Muscle layer of colon (tissue), 2 donors: ENCODE results near the gene SDCCAG8.

ENCODE experiments used
- H3K27ac ChIP-seq: one replicate; pipeline ENCODE4 v1.7.0; 2013; ENCODE audit warnings: low read depth, mild to moderate bottlenecking, low read length, moderate library complexity
- H3K27me3 ChIP-seq, 2 donors: one replicate each; pipeline ENCODE4 v1.7.0; 2013; ENCODE audit warnings: low read length in 2 of 2, mild to moderate bottlenecking in 2 of 2; ENCODE audit not compliant: insufficient read depth in 2 of 2, control insufficient read depth in 1 of 2
- H3K36me3 ChIP-seq: one replicate; pipeline ENCODE4 v1.7.0; 2013; ENCODE audit warnings: mild to moderate bottlenecking, low read length; ENCODE audit not compliant: insufficient read depth
- H3K4me1 ChIP-seq: one replicate; pipeline ENCODE4 v1.7.0; 2013; ENCODE audit warnings: mild to moderate bottlenecking, low read length; ENCODE audit not compliant: insufficient read depth
- H3K4me3 ChIP-seq, 2 donors: one replicate each; pipeline ENCODE4 v1.7.0; 2013; ENCODE audit warnings: low read length in 2 of 2, low read depth in 1 of 2, mild to moderate bottlenecking in 1 of 2, moderate library complexity in 1 of 2
- H3K9ac ChIP-seq: one replicate; pipeline ENCODE4 v1.7.0; 2013; ENCODE audit warnings: low read length
- H3K9me3 ChIP-seq: one replicate; pipeline ENCODE4 v1.7.0; 2013; ENCODE audit warnings: mild to moderate bottlenecking, low read length
- donor health status: abdominal sarcoma.
- donor health status: Adenocarcinoma of cecum.

Gene SDCCAG8

DNA sequence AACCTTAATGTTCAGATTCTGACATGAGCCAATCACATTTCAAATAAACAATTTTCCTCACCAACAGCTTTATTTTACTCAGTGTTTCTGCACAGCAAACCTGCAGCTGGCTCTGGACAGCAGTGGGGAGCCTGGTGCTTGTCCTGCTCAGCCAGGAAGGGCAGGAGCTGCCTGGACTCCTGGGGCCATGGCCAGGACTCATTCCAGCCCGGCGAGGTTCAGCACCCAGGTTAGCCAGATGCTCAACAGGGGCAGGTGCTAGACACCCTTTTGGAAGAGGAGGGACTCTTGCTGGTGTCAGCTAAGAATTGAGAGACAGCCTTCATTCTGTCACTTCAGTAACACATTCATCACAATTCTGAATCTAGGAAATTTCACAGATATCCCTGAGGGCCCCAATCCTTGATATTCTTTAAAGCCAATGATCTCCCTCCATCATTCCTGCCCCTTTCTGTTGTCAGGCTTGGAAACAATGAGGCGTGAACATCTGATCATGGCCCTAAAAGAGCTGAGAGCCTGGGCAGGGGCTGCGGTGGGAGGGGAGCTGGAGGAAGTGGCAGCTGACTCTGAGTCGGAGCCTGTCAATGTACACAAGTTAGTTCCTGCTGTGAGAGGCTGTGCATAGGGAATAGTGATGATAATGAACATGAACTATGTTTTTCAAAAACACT is 251.3 kb downstream of the SDCCAG8 start:
- H3K9ac ChIP-seq, result no peak overlapping the region
- no peaks in the 10 kb centered on the region for H3K4me1 ChIP-seq
- no peaks in the 10 kb centered on the region for H3K27me3 ChIP-seq
- peaks cover 19% of the 10 kb centered on the region for H3K36me3 ChIP-seq
- H3K4me3 ChIP-seq, result no peak overlapping the region
- H3K9me3 ChIP-seq, result no peaks in the 10 kb centered on the region
- no peak overlapping the region for H3K27ac ChIP-seq

- no peaks in the 10 kb centered on the region for H3K9me3 ChIP-seq
- H3K36me3 ChIP-seq, result peaks cover 19% of the 10 kb centered on the region
- H3K27me3 ChIP-seq, result no peaks in the 10 kb centered on the region
- H3K27ac ChIP-seq, result no peak overlapping the region
- no peaks in the 10 kb centered on the region for H3K4me1 ChIP-seq
- H3K9ac ChIP-seq, result no peak overlapping the region
- no peak overlapping the region for H3K4me3 ChIP-seq
These were observed 251.9 kb downstream of the SDCCAG8 start for GRCh38 chr1:243507672-243508302.

DNA sequence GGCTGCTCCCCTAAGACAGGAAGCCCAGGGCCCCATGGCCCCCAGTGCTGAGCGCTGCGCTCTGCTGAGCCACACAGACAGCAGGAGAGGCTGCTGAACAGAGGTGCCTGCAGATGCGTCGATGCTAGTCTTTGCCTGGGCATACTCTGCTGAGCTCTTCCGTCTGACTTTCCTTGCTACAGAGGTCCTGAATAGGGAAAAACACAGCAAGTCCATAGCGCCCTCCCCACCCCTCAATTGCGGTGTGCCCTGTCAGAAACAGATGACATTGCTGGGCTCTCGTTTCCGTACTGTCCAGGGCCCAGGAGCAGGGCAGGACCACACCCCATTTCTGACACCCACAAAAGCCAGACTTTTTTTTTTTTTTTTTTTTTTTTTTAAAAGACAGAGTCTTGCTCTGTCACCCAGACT is 252.5 kb downstream of the SDCCAG8 start:
- H3K9me3 ChIP-seq, result no peaks in the 10 kb centered on the region
- H3K27ac ChIP-seq, result no peak overlapping the region
- H3K4me1 ChIP-seq, result no peaks in the 10 kb centered on the region
- H3K36me3 ChIP-seq, result peaks cover 19% of the 10 kb centered on the region
- H3K27me3 ChIP-seq, result no peaks in the 10 kb centered on the region
- no peak overlapping the region for H3K4me3 ChIP-seq
- H3K9ac ChIP-seq, result no peak overlapping the region

- H3K9me3 ChIP-seq, result no peaks in the 10 kb centered on the region
- no peaks in the 10 kb centered on the region for H3K27me3 ChIP-seq
- H3K4me3 ChIP-seq, result no peak overlapping the region
- H3K4me1 ChIP-seq, result no peaks in the 10 kb centered on the region
- peaks cover 19% of the 10 kb centered on the region for H3K36me3 ChIP-seq
- no peak overlapping the region for H3K27ac ChIP-seq
- H3K9ac ChIP-seq, result no peak overlapping the region
These were observed 253.1 kb downstream of the SDCCAG8 start for GRCh38 chr1:243508943-243509342.

DNA sequence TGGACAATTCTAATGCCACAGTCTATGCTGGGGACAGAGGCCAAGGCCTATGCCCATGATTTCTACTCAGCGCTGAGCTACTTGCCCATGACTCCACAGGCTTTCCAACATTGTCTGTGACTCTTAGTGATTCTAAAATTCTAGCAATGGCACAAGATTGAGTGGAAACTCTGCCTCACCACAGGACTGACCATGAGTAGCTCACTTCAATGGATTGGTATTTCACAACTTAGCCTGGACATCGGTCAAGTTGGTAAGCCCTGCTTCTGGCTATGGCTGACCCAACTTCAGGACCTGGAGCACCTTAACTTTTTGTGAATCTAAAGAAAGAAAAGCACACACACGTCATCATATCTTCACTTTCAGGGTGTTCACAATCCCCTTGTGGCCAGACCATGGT is 255.1 kb downstream of the SDCCAG8 start:
- Histone ChIP-seq H3K4me1 (no peaks in the 10 kb centered on the region), H3K27me3 (no peaks in the 10 kb centered on the region), H3K27ac (no peak overlapping the region), H3K4me3 (no peak overlapping the region), H3K36me3 (peaks cover 19% of the 10 kb centered on the region), H3K9ac (no peak overlapping the region), H3K9me3 (no peaks in the 10 kb centered on the region)

DNA sequence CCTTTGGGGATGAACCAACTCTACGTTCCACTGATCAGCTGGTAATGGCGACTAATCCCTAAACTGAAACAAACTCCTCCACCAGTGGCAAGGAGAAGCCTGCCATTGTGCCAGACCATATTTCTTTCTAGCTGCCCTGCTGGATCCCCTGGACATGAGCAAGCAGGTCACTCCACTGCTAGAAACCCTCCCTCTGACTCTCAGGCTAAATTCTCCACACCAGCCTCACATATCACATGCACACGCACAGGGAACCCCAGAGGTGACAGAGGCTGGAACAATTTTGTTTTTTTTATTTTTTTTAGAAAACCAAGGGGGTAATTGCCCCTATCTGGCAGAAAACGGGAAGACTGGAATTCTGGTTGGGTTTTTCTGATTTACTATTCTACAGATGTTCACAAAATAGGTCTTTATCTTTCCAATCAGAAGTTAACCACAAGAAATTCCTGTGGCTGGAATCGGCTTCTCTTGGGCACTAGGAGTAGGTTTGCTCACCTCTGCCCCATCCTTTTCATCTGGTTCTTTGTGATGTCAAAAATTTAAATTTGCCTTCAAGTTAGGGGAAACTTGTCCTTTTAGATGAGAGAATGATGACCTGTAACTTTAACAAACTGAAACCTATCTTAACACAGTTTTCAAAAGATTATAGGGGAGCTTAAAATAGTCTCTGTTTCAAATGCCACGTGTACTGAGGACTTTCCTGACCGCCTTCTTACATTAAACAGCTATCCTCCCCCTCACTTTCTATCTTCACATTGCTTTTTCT is 258.1 kb downstream of the SDCCAG8 start:
- Histone ChIP-seq H3K27ac (no peak overlapping the region), H3K27me3 (no peaks in the 10 kb centered on the region), H3K4me3 (no peak overlapping the region), H3K9me3 (no peaks in the 10 kb centered on the region), H3K4me1 (no peaks in the 10 kb centered on the region), H3K9ac (no peak overlapping the region), H3K36me3 (peaks cover 19% of the 10 kb centered on the region)

DNA sequence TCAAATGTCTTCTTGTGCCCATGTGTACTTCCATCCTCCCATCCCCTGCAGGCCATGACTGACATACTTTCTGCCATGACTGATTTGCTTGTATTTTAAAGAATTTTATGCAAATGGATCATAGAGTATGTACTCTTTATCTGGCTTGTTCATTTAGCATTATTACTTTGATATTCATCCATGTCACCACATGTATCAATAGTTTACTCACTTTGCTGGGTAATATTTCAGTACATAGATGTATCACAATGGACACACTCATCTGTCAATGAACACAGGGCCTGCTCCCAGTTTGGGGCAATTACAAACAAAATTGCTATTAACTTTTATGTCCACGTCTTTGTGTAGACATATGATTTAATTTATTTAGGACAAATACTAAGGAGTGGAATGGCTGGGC is 259.1 kb downstream of the SDCCAG8 start:
- H3K9ac ChIP-seq, result no peak overlapping the region
- no peaks in the 10 kb centered on the region for H3K9me3 ChIP-seq
- no peaks in the 10 kb centered on the region for H3K27me3 ChIP-seq
- H3K27ac ChIP-seq, result no peak overlapping the region
- no peaks in the 10 kb centered on the region for H3K4me1 ChIP-seq
- peaks cover 19% of the 10 kb centered on the region for H3K36me3 ChIP-seq
- H3K4me3 ChIP-seq, result no peak overlapping the region

DNA sequence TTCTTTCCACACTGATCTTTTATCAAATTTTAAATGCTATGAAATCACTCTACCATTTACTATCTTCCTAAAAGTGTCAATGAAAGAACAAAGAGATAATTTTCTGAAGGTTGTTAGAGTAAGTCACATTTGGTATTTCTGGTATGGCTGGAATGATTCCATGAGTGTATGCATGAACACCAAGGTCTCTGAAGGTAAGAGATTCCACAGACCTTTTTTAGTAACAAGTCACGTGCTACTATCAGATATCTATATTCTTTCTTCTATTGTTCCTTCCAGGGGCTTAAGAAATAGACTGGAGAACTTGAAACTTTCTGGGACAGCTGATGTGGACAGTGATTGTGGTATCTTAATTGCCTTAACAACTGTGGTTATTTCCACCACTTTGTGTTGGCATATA is 265.0 kb downstream of the SDCCAG8 start:
- no peaks in the 10 kb centered on the region for H3K9me3 ChIP-seq
- no peaks in the 10 kb centered on the region for H3K36me3 ChIP-seq
- peaks cover 10% of the 10 kb centered on the region for H3K4me1 ChIP-seq
- H3K27me3 ChIP-seq, result no peaks in the 10 kb centered on the region
- no peak overlapping the region for H3K27ac ChIP-seq
- H3K4me3 ChIP-seq, result no peak overlapping the region
- no peak overlapping the region for H3K9ac ChIP-seq

- no peak overlapping the region for H3K4me3 ChIP-seq
- H3K9me3 ChIP-seq, result no peaks in the 10 kb centered on the region
- H3K36me3 ChIP-seq, result no peaks in the 10 kb centered on the region
- H3K27ac ChIP-seq, result no peak overlapping the region
- no peak overlapping the region for H3K9ac ChIP-seq
- no peaks in the 10 kb centered on the region for H3K27me3 ChIP-seq
- H3K4me1 ChIP-seq, result peaks cover 10% of the 10 kb centered on the region
These were observed 267.9 kb downstream of the SDCCAG8 start for GRCh38 chr1:243523766-243524165.

GRCh38 chr1:243525085-243525487 is 269.2 kb downstream of the SDCCAG8 start:
- no peak overlapping the region for H3K27ac ChIP-seq

DNA sequence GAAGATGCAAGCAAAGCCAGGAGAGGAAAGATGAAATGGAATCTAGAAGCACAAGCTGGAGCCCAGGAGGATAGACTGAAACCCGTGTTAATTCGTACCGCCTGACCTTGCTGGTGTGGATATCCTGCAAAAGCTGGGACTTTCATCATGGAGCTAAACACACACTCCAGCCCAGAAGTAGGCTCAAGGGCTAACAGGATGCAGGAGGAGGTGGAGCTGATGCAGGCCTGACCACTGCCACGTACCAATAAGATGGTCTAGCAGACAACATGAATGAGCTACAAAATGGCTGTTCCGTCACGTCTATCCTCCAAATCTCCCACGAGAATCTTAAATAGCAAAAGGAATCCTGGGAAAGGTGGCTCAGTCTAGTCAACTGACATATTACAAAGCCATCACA is 270.3 kb downstream of the SDCCAG8 start:
- no peak overlapping the region for H3K9ac ChIP-seq
- H3K4me3 ChIP-seq, result no peak overlapping the region
- H3K27me3 ChIP-seq, result no peaks in the 10 kb centered on the region
- no peak overlapping the region for H3K27ac ChIP-seq
- H3K36me3 ChIP-seq, result no peaks in the 10 kb centered on the region
- H3K9me3 ChIP-seq, result no peaks in the 10 kb centered on the region
- H3K4me1 ChIP-seq, result peaks cover 10% of the 10 kb centered on the region

More at GRCh38 chr1:243525085-243525487, 269.2 kb downstream of the SDCCAG8 start:
- H3K4me1 ChIP-seq, result peaks cover 10% of the 10 kb centered on the region
- H3K36me3 ChIP-seq, result no peaks in the 10 kb centered on the region
- no peaks in the 10 kb centered on the region for H3K9me3 ChIP-seq
- no peak overlapping the region for H3K4me3 ChIP-seq
- no peaks in the 10 kb centered on the region for H3K27me3 ChIP-seq
- H3K9ac ChIP-seq, result no peak overlapping the region
